ENCODE data around the gene ATP2B2.

ATP2B2 gene

GRCh38 chr3:10505791-10506585 lies 602 bp upstream of the ATP2B2 start:
- no peak overlapping the region for H3K27ac Mint-ChIP-seq
- peaks cover 52% of the 10 kb centered on the region for H3K27me3 Mint-ChIP-seq (ENCODE audit: low read depth)
- no peaks in the 10 kb centered on the region for H3K36me3 Mint-ChIP-seq (ENCODE audit: low read depth)
- no peaks in the 10 kb centered on the region for H3K9me3 Mint-ChIP-seq
- no peaks in the 10 kb centered on the region for H3K4me1 Mint-ChIP-seq
- no peak for TF ChIP-seq CTCF (IDR thresholded peaks at IDR 0.05; ENCODE audit: unreplicated experiment in 3 of 3)
- H3K4me3 Mint-ChIP-seq, result peak overlapping the region in 2 of 3 experiments; percentile 26 to 62

DNA sequence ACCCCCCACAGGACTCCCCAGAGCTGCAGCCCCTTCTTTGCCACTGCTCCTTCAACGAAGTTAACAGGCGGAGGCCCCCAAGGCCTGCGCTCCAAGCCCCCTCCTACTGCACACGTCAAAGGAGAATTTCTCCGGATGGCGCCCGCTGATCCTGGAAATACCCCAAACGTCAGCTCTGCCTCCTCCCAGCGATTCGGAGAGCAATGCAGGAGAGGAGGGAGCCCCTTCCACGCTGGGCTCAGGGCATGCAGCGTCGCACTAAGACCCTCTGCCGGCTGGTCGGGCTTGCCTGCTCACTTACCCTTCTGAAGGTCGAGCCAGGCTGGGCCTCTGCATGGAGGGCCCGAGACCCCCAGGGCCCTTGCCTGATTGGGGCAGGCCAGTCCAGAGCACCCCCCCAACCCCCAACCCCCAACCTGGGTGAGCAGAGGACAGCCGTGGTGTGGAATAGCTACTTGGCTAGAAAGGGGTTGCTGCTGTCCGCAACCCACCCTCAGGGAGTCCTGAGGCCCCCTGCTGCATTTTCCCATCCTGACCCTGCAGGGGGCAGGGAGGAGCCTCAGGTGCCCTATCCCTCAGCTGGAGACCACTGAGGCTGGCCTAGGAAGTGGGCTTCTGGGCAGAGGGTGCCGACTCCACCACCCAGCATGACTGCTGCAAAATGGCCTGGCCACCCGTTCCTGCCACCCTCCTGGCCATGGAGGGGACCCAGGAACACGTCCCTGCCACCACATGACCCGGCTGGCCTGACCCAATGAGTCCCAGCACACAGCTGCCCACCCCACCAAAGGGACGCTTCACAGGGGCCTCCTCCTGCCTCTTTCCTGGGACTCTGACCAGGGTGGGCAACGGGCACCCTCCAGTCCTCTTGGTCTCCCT lies 976 bp downstream of the ATP2B2 start:
- Mint-ChIP-seq H3K9me3 (no peaks in the 10 kb centered on the region), H3K27me3 (ENCODE audit: low read depth) (peaks cover 52% of the 10 kb centered on the region), H3K4me3 (peak overlapping the region; percentile 32 to 62 (median 51)), H3K36me3 (ENCODE audit: low read depth) (no peaks in the 10 kb centered on the region), H3K27ac (no peak overlapping the region), H3K4me1 (no peaks in the 10 kb centered on the region)
- TF ChIP-seq CTCF (IDR thresholded peaks at IDR 0.05; ENCODE audit: unreplicated experiment in 3 of 3), result no peak

- Mint-ChIP-seq H3K4me3 (no peak overlapping the region), H3K4me1 (no peaks in the 10 kb centered on the region), H3K27me3 (ENCODE audit: low read depth) (peaks cover 51% of the 10 kb centered on the region), H3K27ac (no peak overlapping the region), H3K36me3 (ENCODE audit: low read depth) (no peaks in the 10 kb centered on the region), H3K9me3 (no peaks in the 10 kb centered on the region)
- no peak for TF ChIP-seq CTCF (IDR thresholded peaks at IDR 0.05; ENCODE audit: unreplicated experiment in 3 of 3)
Measured at GRCh38 chr3:10503217-10503796, 2.1 kb downstream of the ATP2B2 start.

GRCh38 chr3:10502185-10502880 lies 3.1 kb downstream of the ATP2B2 start:
- Mint-ChIP-seq H3K4me3 (no peak overlapping the region), H3K4me1 (no peaks in the 10 kb centered on the region), H3K27me3 (ENCODE audit: low read depth) (peaks cover 45% of the 10 kb centered on the region), H3K9me3 (no peaks in the 10 kb centered on the region), H3K27ac (no peak overlapping the region), H3K36me3 (ENCODE audit: low read depth) (no peaks in the 10 kb centered on the region)
- no peak for TF ChIP-seq CTCF (IDR thresholded peaks at IDR 0.05; ENCODE audit: unreplicated experiment in 3 of 3)

DNA sequence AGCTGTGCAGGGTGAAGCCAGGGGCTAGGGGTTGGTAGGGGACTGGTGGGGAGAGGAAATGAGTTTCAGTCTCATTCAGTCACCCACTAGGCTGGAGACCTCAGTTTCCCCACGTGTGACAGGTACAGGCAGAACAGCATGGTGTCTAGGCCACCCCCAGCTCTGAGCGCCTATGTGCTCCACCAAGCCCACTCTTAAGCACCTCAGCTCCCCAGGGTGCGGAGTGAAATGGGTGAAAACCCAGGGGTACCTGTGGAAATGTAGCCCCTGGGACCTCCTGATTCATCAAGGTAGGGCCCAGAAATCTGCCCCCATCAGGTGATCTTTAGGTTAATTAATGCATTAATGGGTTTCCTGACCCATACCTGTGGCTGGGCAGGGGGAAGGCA lies 3.7 kb downstream of the ATP2B2 start:
- Mint-ChIP-seq H3K27ac (no peak overlapping the region), H3K36me3 (ENCODE audit: low read depth) (no peaks in the 10 kb centered on the region), H3K4me1 (no peaks in the 10 kb centered on the region), H3K27me3 (ENCODE audit: low read depth) (peaks cover 46% of the 10 kb centered on the region), H3K4me3 (no peak overlapping the region), H3K9me3 (no peaks in the 10 kb centered on the region)
- TF ChIP-seq CTCF (IDR thresholded peaks at IDR 0.05; ENCODE audit: unreplicated experiment in 3 of 3), result no peak

All from nephron (organoid).